SHP77 (cell line): Measurements from ENCODE around the gene HLX.

Experiments used
- DNase-seq, 2 experiments: peaks; one replicate each; lab custom pipeline; 2025; lab: John Stamatoyannopoulos, UW

Gene HLX

GRCh38 chr1:220879076-220879508, at the start of gene HLX:
HLX (plus strand) TSS chr1:220879443; CDS start chr1:220879858, 415 bp downstream.
- no peak for DNase-seq

- DNase-seq = no peak
These were observed 45.8 kb upstream of the HLX start for GRCh38 chr1:220833436-220833835.

GRCh38 chr1:220834155-220834870, 44.9 kb upstream of the HLX start:
- DNase-seq = no peak

- DNase-seq = no peak
These were observed 40.7 kb upstream of the HLX start for GRCh38 chr1:220838578-220838977.

- DNase-seq = no peak
These were observed 39.8 kb upstream of the HLX start for GRCh38 chr1:220839474-220839873.

GRCh38 chr1:220841293-220841692, 38.0 kb upstream of the HLX start:
- no peak for DNase-seq

- DNase-seq = no peak
These were observed 35.7 kb upstream of the HLX start for GRCh38 chr1:220843481-220844011.

- DNase-seq = no peak
These were observed 26.8 kb upstream of the HLX start for GRCh38 chr1:220852408-220852807.

- no peak for DNase-seq
These were observed 6.9 kb upstream of the HLX start for GRCh38 chr1:220872296-220872695.

GRCh38 chr1:220873087-220873486, 6.2 kb upstream of the HLX start:
- DNase-seq = no peak

GRCh38 chr1:220873868-220874655, 5.2 kb upstream of the HLX start:
- peak; percentile 31 to 40 for DNase-seq

GRCh38 chr1:220875260-220875659, 4.0 kb upstream of the HLX start:
- no peak for DNase-seq

- no peak for DNase-seq
These were observed 2.5 kb upstream of the HLX start for GRCh38 chr1:220876511-220877376.

- DNase-seq = no peak
These were observed 1.7 kb upstream of the HLX start for GRCh38 chr1:220877377-220878095.

GRCh38 chr1:220878191-220879075, 810 bp upstream of the HLX start:
- no peak for DNase-seq

- DNase-seq = no peak
These were observed 492 bp downstream of the HLX start for GRCh38 chr1:220879509-220880361.

- DNase-seq = no peak
These were observed 1.1 kb downstream of the HLX start for GRCh38 chr1:220880362-220880670.

- DNase-seq = no peak
These were observed 1.7 kb downstream of the HLX start for GRCh38 chr1:220880726-220881506.
